Upper lobe of left lung (tissue), 6 donors: ENCODE measurements around the gene MDC1. TPM values are rescaled to one million over a fixed set of nuclear protein-coding genes. Genes with fewer than 3 reads are reported as not detected.

Experiments
- ATAC-seq, 2 donors: fragments of 200-7000 bp; cut with Tn5 transposase; one replicate each; pipeline ENCODE4 v1.9.1; 2022; ENCODE audit warnings: mild to moderate bottlenecking in 2 of 2, moderate library complexity in 2 of 2; ENCODE audit not compliant: low FRiP score in 2 of 2
- DNase-seq, 2 donors: peaks; one replicate each; pipeline ENCODE4 v3.0.0-alpha.2; 2019 to 2020
- H3K27ac ChIP-seq, 4 donors: fragments of 200-600 bp; sonication (generic); one replicate each; pipeline ENCODE4 v1.5.1; 2016 to 2019
- H3K27me3 ChIP-seq, 4 donors: fragments of 200-600 bp; sonication (generic); one replicate each; pipeline ENCODE4 v1.5.1; 2017 to 2019
- H3K36me3 ChIP-seq, 4 donors: fragments of 200-600 bp; sonication (generic); one replicate each; pipeline ENCODE4 v1.5.1; 2016 to 2019
- H3K4me1 ChIP-seq, 4 donors: fragments of 200-600 bp; sonication (generic); one replicate each; pipeline ENCODE4 v1.5.1; 2018 to 2019
- H3K4me3 ChIP-seq, 4 donors: fragments of 200-600 bp; sonication (generic); one replicate each; pipeline ENCODE4 v1.5.1; 2017 to 2019; ENCODE audit warnings: mild to moderate bottlenecking in 2 of 4, moderate library complexity in 1 of 4
- H3K9me3 ChIP-seq, 4 donors: fragments of 200-600 bp; sonication (generic); one replicate each; pipeline ENCODE4 v1.5.1; 2018 to 2019
- EP300 ChIP-seq, 4 donors: sonication (generic); formaldehyde crosslinking; IDR thresholded peaks; one replicate each; pipeline ENCODE4 v1.5.1; 2017; ENCODE audit warnings: antibody characterized with exemption in 4 of 4, control low read depth in 2 of 4
- POLR2A ChIP-seq, 4 donors: fragments of 450-650 bp; IDR thresholded peaks; one replicate each; pipeline ENCODE4 v1.5.1; 2016 to 2017; ENCODE audit warnings: antibody characterized with exemption in 4 of 4, mild to moderate bottlenecking in 2 of 4
- POLR2AphosphoS5 ChIP-seq, 2 donors: sonication (generic); formaldehyde crosslinking; IDR thresholded peaks; one replicate each; pipeline ENCODE4 v1.5.1; 2017; ENCODE audit warnings: antibody characterized with exemption in 2 of 2
- WGBS, 2 donors: methylation state at CpG; one replicate each; pipeline ENCODE4 v1.1.5; 2017 to 2018; 5-methylcytosine and 5-hydroxymethylcytosine counted together
- total RNA-seq, 6 donors: library from RNA; depleted of rRNA in 4 of 6; stranded (reverse); fragments of >200 nt in 4 of 6; gene quantifications; one replicate each; pipeline versions ENCODE4 v1.1.0 to v1.2.1, GENCODE V29; 2016 to 2021
- TF ChIP-seq, protein P1 (sequence below), 6 experiments: fragments of 450-650 bp in 4 of 6; fragments of 200-600 bp in 2 of 6; sonication (generic) in 2 of 6; IDR thresholded peaks; one replicate each; pipeline ENCODE4 v1.5.1; 2016 to 2019; ENCODE audit warnings: antibody characterized with exemption in 6 of 6
- donor health status: DM: no; HTN: no; CAD: no; lungs with moderate emphysema.
- donor health status: DM: no; HTN: yes; CAD: no; lungs with severe emphysema.

MDC1 gene
- total RNA-seq, 6 donors from 2014 or later: 13.5 to 33.5 (median 24.2) TPM

GRCh38 chr6:30741063-30741779 is 24.1 kb upstream of the MDC1 start:
- no peak for TF ChIP-seq POLR2AphosphoS5 (IDR thresholded peaks at IDR 0.05)
- no peak for TF ChIP-seq EP300 (IDR thresholded peaks at IDR 0.05)
- TF ChIP-seq, protein P1, sequence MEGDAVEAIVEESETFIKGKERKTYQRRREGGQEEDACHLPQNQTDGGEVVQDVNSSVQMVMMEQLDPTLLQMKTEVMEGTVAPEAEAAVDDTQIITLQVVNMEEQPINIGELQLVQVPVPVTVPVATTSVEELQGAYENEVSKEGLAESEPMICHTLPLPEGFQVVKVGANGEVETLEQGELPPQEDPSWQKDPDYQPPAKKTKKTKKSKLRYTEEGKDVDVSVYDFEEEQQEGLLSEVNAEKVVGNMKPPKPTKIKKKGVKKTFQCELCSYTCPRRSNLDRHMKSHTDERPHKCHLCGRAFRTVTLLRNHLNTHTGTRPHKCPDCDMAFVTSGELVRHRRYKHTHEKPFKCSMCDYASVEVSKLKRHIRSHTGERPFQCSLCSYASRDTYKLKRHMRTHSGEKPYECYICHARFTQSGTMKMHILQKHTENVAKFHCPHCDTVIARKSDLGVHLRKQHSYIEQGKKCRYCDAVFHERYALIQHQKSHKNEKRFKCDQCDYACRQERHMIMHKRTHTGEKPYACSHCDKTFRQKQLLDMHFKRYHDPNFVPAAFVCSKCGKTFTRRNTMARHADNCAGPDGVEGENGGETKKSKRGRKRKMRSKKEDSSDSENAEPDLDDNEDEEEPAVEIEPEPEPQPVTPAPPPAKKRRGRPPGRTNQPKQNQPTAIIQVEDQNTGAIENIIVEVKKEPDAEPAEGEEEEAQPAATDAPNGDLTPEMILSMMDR (IDR thresholded peaks at IDR 0.05): no peak
- no peak for TF ChIP-seq POLR2A (IDR thresholded peaks at IDR 0.05)
- H3K36me3 ChIP-seq: peaks cover 4 to 51% (median 24%) of the 10 kb centered on the region in 4 donors
- ATAC-seq (no peak), DNase-seq (no peak)
- 79% methylated on average over 8 of the region's 8 CpGs for WGBS, 2 donors
- no peaks in the 10 kb centered on the region for H3K9me3 ChIP-seq
- peaks cover 42 to 58% (median 55%) of the 10 kb centered on the region in 4 donors for H3K4me1 ChIP-seq
- peak overlapping the region; percentile 93 to 97 (median 95) for H3K27ac ChIP-seq
- no peaks in the 10 kb centered on the region for H3K27me3 ChIP-seq
- peak overlapping the region; percentile 54 to 90 (median 82) for H3K4me3 ChIP-seq

DNA sequence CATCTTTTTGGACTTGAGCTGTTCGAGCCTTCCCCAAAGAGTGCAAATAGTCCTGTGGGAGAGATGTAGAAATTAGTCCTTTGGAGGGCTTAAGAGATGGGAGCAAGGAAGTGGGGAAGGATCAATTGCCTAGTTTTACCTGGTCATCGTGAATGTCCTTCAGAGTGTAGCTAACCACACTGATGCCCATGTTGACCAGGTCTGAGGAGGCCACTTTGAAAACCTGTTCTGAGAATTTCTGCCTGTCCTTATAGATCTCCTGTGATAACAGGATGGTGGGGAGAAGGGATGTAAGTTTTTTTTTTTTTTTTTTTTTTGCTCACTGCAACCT is 23.4 kb upstream of the MDC1 start:
- no peak overlapping the region for H3K4me3 ChIP-seq
- H3K27ac ChIP-seq: peak overlapping the region in 2 of 4 donors; percentile 96 to 97
- no peak for DNase-seq
- 92 to 96% methylated on average over 2 of the region's 2 CpGs for WGBS, 2 donors
- H3K27me3 ChIP-seq: no peaks in the 10 kb centered on the region
- H3K36me3 ChIP-seq: peaks cover 4 to 58% (median 31%) of the 10 kb centered on the region in 4 donors
- H3K4me1 ChIP-seq: peaks cover 42 to 63% (median 57%) of the 10 kb centered on the region in 4 donors
- H3K9me3 ChIP-seq: no peaks in the 10 kb centered on the region
- no peak for ATAC-seq
- TF ChIP-seq EP300 (IDR thresholded peaks at IDR 0.05) (no peak), POLR2AphosphoS5 (IDR thresholded peaks at IDR 0.05) (no peak), POLR2A (IDR thresholded peaks at IDR 0.05) (no peak)
- TF ChIP-seq, protein P1 (IDR thresholded peaks at IDR 0.05): no peak

DNA sequence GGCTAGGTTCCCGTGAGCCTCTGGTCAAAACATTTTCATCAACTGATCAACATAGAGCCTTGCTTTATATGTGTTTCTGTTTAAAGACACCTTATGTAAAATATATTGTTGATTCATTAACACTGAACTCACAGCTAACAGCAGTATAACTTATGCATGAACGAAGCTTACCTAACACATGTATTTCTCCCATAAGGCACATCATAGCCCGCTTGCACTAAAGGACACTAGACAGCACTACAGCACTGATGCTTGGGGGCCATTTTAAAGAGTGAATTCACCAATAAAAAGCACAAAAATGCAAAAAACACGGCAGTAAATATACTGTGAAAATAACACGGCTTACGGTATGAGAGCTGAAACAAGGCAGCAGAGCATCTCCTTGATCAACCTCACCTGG is 21.5 kb upstream of the MDC1 start:
- Histone ChIP-seq H3K27ac (no peak overlapping the region), H3K9me3 (no peaks in the 10 kb centered on the region), H3K27me3 (no peaks in the 10 kb centered on the region), H3K4me1 (peaks cover 38 to 53% (median 50%) of the 10 kb centered on the region in 4 donors), H3K36me3 (peaks cover 12 to 78% (median 42%) of the 10 kb centered on the region in 4 donors), H3K4me3 (no peak overlapping the region)
- no peak for ATAC-seq
- TF ChIP-seq, protein P1 (IDR thresholded peaks at IDR 0.05): no peak
- no peak for TF ChIP-seq EP300 (IDR thresholded peaks at IDR 0.05)
- 86 to 88% methylated on average over 6 of the region's 6 CpGs for WGBS, 2 donors
- no peak for DNase-seq

- H3K9me3 ChIP-seq: no peaks in the 10 kb centered on the region
- no peak overlapping the region for H3K4me3 ChIP-seq
- H3K27ac ChIP-seq: peak overlapping the region in 1 of 4 donors; percentile 3
- peaks cover 25 to 43% (median 38%) of the 10 kb centered on the region in 4 donors for H3K4me1 ChIP-seq
- no peaks in the 10 kb centered on the region for H3K27me3 ChIP-seq
- no peak for ATAC-seq
- 87 to 88% methylated on average over 8 of the region's 8 CpGs for WGBS, 2 donors
- H3K36me3 ChIP-seq: peaks cover 16 to 98% (median 59%) of the 10 kb centered on the region in 4 donors
- DNase-seq: no peak
- TF ChIP-seq POLR2AphosphoS5 (IDR thresholded peaks at IDR 0.05): no peak
- TF ChIP-seq EP300 (IDR thresholded peaks at IDR 0.05): no peak
- no peak for TF ChIP-seq POLR2A (IDR thresholded peaks at IDR 0.05)
- TF ChIP-seq, protein P1 (IDR thresholded peaks at IDR 0.05): no peak
Observed at GRCh38 chr6:30735668-30736314, 18.7 kb upstream of the MDC1 start.
